ENCODE data around the gene RBM22. TPM values are rescaled to one million over a fixed set of nuclear protein-coding genes. Genes with fewer than 3 reads are reported as not detected.

Gene RBM22
- total and polyA plus RNA-seq, 10 of the 15 experiments (the other 5 are each of a cell fraction or from before 2014, with no cell fraction given) = 26.3 to 66.4 (median 43.0) TPM

- no peak for TF ChIP-seq ZNF687 (IDR thresholded peaks at IDR 0.05)
- TF ChIP-seq ZNF207 (IDR thresholded peaks at IDR 0.05; ENCODE audit: borderline replicate concordance) = no peak
- no peak for TF ChIP-seq BHLHE40 (IDR thresholded peaks at IDR 0.05; ENCODE audit: borderline replicate concordance in 1 of 2, low read depth in 2 of 2, low read length in 1 of 2)
- TF ChIP-seq NRF1 (conservative IDR thresholded peaks at IDR 0.05; ENCODE audit: low read depth, low read length) = no peak
- TF ChIP-seq, protein P1, sequence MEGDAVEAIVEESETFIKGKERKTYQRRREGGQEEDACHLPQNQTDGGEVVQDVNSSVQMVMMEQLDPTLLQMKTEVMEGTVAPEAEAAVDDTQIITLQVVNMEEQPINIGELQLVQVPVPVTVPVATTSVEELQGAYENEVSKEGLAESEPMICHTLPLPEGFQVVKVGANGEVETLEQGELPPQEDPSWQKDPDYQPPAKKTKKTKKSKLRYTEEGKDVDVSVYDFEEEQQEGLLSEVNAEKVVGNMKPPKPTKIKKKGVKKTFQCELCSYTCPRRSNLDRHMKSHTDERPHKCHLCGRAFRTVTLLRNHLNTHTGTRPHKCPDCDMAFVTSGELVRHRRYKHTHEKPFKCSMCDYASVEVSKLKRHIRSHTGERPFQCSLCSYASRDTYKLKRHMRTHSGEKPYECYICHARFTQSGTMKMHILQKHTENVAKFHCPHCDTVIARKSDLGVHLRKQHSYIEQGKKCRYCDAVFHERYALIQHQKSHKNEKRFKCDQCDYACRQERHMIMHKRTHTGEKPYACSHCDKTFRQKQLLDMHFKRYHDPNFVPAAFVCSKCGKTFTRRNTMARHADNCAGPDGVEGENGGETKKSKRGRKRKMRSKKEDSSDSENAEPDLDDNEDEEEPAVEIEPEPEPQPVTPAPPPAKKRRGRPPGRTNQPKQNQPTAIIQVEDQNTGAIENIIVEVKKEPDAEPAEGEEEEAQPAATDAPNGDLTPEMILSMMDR (IDR thresholded peaks at IDR 0.05 in 2 of 3, conservative IDR thresholded peaks at IDR 0.05 in 1 of 3; ENCODE audit: control insufficient read depth in 2 of 3, extremely low read depth in 1 of 3, insufficient read depth in 1 of 3, low read depth in 3 of 3, low read length in 3 of 3) = no peak
- TF ChIP-seq CREM (IDR thresholded peaks at IDR 0.05; ENCODE audit: low read depth) = no peak
- TF ChIP-seq POU2F2 (IDR thresholded peaks at IDR 0.05; ENCODE audit: borderline replicate concordance, low read depth, low read length) = no peak
- TF ChIP-seq RELA (IDR thresholded peaks at IDR 0.05; ENCODE audit: borderline replicate concordance, partially characterized antibody) = no peak
- no peak for TF ChIP-seq KLF5 (IDR thresholded peaks at IDR 0.05; ENCODE audit: partially characterized antibody)
Observed at GRCh38 chr5:150641824-150642566, 58.9 kb downstream of the RBM22 start (continued).
